Mesothelial cell of epicardium (in vitro differentiated cells): ENCODE measurements around the gene MGMT. TPM values are rescaled to one million over a fixed set of nuclear protein-coding genes. Genes with fewer than 3 reads are reported as not detected.

Experiments
- DNase-seq, 2 experiments: peaks; one replicate each; pipeline ENCODE4 v3.0.0; 2021; ENCODE audit warnings: low spot score in 2 of 2; ENCODE audit not compliant: unreplicated experiment in 2 of 2
- H3K27ac Mint-ChIP-seq: 2 replicates; pipeline ENCODE4 v1.8.0; 2021; ENCODE audit warnings: mixed read lengths
- H3K27me3 Mint-ChIP-seq: 2 replicates; pipeline ENCODE4 v1.8.0; 2021; ENCODE audit warnings: low read depth, mixed read lengths
- H3K36me3 Mint-ChIP-seq: 2 replicates; pipeline ENCODE4 v1.8.0; 2021; ENCODE audit warnings: mixed read lengths
- H3K4me1 Mint-ChIP-seq: 2 replicates; pipeline ENCODE4 v1.8.0; 2021; ENCODE audit warnings: mixed read lengths
- H3K4me3 Mint-ChIP-seq: 2 replicates; pipeline ENCODE4 v1.8.0; 2021; ENCODE audit warnings: mild to moderate bottlenecking, moderate library complexity, mixed read lengths
- H3K9me3 Mint-ChIP-seq: 2 replicates; pipeline ENCODE4 v1.8.0; 2021; ENCODE audit warnings: mixed read lengths
- total RNA-seq: library from RNA; stranded (reverse); gene quantifications from 3 replicates; pipeline ENCODE4 v1.2.1, GENCODE V29; 2021
- TF ChIP-seq, protein P1 (sequence below): fragments of 200-600 bp; sonication (generic); IDR thresholded peaks from one replicate; pipeline ENCODE4 v1.5.0; 2021; ENCODE audit warnings: antibody characterized with exemption; ENCODE audit not compliant: unreplicated experiment

The MGMT gene
- total RNA-seq, 1 donor from 2014 or later: 35.7 TPM

- peaks cover 9% of the 10 kb centered on the region for H3K4me1 Mint-ChIP-seq
- no peaks in the 10 kb centered on the region for H3K9me3 Mint-ChIP-seq
- TF ChIP-seq, protein P1, sequence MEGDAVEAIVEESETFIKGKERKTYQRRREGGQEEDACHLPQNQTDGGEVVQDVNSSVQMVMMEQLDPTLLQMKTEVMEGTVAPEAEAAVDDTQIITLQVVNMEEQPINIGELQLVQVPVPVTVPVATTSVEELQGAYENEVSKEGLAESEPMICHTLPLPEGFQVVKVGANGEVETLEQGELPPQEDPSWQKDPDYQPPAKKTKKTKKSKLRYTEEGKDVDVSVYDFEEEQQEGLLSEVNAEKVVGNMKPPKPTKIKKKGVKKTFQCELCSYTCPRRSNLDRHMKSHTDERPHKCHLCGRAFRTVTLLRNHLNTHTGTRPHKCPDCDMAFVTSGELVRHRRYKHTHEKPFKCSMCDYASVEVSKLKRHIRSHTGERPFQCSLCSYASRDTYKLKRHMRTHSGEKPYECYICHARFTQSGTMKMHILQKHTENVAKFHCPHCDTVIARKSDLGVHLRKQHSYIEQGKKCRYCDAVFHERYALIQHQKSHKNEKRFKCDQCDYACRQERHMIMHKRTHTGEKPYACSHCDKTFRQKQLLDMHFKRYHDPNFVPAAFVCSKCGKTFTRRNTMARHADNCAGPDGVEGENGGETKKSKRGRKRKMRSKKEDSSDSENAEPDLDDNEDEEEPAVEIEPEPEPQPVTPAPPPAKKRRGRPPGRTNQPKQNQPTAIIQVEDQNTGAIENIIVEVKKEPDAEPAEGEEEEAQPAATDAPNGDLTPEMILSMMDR: no peak
- H3K36me3 Mint-ChIP-seq: peaks cover 6% of the 10 kb centered on the region
- DNase-seq: no peak
- H3K27ac Mint-ChIP-seq: no peak overlapping the region
- H3K4me3 Mint-ChIP-seq: no peak overlapping the region
- H3K27me3 Mint-ChIP-seq: no peaks in the 10 kb centered on the region
Measured at GRCh38 chr10:129705676-129706075, 238.6 kb downstream of the MGMT start.

- Mint-ChIP-seq H3K36me3 (peaks cover 6% of the 10 kb centered on the region), H3K9me3 (no peaks in the 10 kb centered on the region), H3K27ac (no peak overlapping the region), H3K27me3 (no peaks in the 10 kb centered on the region), H3K4me1 (peaks cover 9% of the 10 kb centered on the region), H3K4me3 (no peak overlapping the region)
- TF ChIP-seq, protein P1: no peak
- no peak for DNase-seq
Measured at GRCh38 chr10:129706081-129706480, 239.0 kb downstream of the MGMT start.

- TF ChIP-seq, protein P1: no peak
- no peaks in the 10 kb centered on the region for H3K9me3 Mint-ChIP-seq
- H3K4me3 Mint-ChIP-seq: no peak overlapping the region
- no peak for DNase-seq
- no peaks in the 10 kb centered on the region for H3K27me3 Mint-ChIP-seq
- peaks cover 9% of the 10 kb centered on the region for H3K4me1 Mint-ChIP-seq
- no peak overlapping the region for H3K27ac Mint-ChIP-seq
- peaks cover 6% of the 10 kb centered on the region for H3K36me3 Mint-ChIP-seq
Measured at GRCh38 chr10:129706523-129706922, 239.5 kb downstream of the MGMT start.

GRCh38 chr10:129707406-129708388 lies 240.7 kb downstream of the MGMT start:
- Mint-ChIP-seq H3K36me3 (peaks cover 6% of the 10 kb centered on the region), H3K4me1 (peaks cover 9% of the 10 kb centered on the region), H3K27me3 (no peaks in the 10 kb centered on the region), H3K27ac (no peak overlapping the region), H3K4me3 (no peak overlapping the region), H3K9me3 (no peaks in the 10 kb centered on the region)
- TF ChIP-seq, protein P1: no peak
- DNase-seq: no peak

GRCh38 chr10:129709101-129709500 lies 242.1 kb downstream of the MGMT start:
- TF ChIP-seq, protein P1: no peak
- peaks cover 5% of the 10 kb centered on the region for H3K4me1 Mint-ChIP-seq
- H3K27ac Mint-ChIP-seq: no peak overlapping the region
- peaks cover 6% of the 10 kb centered on the region for H3K36me3 Mint-ChIP-seq
- no peak for DNase-seq
- no peaks in the 10 kb centered on the region for H3K27me3 Mint-ChIP-seq
- H3K9me3 Mint-ChIP-seq: no peaks in the 10 kb centered on the region
- no peak overlapping the region for H3K4me3 Mint-ChIP-seq
